Subcutaneous adipose tissue (tissue), 4 donors: Measurements from ENCODE around the gene STK11IP. TPM values are rescaled to one million over a fixed set of nuclear protein-coding genes. Genes with fewer than 3 reads are reported as not detected.

Source experiments
- total RNA-seq, 4 donors: library from RNA; depleted of rRNA; stranded (reverse); fragments of >200 nt; gene quantifications; one replicate each; pipeline ENCODE4 v1.1.0, GENCODE V29; 2016
- TF ChIP-seq, protein P1 (sequence below): fragments of 450-650 bp; IDR thresholded peaks from one replicate; pipeline ENCODE4 v1.5.1; 2016; ENCODE audit warnings: low read depth, mild to moderate bottlenecking, control low read depth, antibody characterized with exemption, moderate library complexity

Gene STK11IP
- total RNA-seq, 4 donors from 2014 or later: 5.4 to 20.5 (median 10.4) TPM

DNA sequence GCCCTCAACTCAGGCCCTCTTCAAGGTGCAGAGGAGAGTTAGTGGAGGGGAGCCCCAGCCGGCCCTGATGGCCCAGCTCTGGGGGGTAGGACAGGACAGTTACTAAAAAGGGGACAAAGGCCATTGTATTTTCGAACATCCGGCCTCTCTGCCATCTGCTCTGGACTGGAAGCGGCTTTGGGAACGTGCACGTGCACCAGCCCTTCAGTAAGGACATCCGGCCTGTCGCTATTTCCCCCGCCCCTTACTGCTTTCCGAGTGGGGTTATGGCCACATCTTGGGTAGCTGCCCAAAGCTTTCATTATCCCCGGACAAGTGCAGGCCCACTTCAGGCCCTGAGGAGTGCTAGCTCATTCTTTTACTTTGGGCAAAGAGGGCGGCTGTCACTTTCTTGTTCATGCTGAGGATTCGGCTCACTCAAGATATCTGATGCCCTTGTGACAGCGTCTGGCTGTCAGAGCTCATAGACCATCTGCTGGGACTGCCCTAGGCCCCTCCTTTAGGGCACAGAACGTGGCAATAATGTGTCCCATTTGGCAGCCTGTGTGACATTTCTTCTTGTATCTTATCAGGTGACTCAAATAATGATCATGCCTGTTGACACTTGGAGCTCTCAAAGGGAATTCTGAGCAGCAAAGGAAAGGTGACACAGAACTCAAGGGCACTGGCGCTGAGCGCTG lies 47.3 kb downstream of the STK11IP start:
- TF ChIP-seq, protein P1, sequence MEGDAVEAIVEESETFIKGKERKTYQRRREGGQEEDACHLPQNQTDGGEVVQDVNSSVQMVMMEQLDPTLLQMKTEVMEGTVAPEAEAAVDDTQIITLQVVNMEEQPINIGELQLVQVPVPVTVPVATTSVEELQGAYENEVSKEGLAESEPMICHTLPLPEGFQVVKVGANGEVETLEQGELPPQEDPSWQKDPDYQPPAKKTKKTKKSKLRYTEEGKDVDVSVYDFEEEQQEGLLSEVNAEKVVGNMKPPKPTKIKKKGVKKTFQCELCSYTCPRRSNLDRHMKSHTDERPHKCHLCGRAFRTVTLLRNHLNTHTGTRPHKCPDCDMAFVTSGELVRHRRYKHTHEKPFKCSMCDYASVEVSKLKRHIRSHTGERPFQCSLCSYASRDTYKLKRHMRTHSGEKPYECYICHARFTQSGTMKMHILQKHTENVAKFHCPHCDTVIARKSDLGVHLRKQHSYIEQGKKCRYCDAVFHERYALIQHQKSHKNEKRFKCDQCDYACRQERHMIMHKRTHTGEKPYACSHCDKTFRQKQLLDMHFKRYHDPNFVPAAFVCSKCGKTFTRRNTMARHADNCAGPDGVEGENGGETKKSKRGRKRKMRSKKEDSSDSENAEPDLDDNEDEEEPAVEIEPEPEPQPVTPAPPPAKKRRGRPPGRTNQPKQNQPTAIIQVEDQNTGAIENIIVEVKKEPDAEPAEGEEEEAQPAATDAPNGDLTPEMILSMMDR: no peak

DNA sequence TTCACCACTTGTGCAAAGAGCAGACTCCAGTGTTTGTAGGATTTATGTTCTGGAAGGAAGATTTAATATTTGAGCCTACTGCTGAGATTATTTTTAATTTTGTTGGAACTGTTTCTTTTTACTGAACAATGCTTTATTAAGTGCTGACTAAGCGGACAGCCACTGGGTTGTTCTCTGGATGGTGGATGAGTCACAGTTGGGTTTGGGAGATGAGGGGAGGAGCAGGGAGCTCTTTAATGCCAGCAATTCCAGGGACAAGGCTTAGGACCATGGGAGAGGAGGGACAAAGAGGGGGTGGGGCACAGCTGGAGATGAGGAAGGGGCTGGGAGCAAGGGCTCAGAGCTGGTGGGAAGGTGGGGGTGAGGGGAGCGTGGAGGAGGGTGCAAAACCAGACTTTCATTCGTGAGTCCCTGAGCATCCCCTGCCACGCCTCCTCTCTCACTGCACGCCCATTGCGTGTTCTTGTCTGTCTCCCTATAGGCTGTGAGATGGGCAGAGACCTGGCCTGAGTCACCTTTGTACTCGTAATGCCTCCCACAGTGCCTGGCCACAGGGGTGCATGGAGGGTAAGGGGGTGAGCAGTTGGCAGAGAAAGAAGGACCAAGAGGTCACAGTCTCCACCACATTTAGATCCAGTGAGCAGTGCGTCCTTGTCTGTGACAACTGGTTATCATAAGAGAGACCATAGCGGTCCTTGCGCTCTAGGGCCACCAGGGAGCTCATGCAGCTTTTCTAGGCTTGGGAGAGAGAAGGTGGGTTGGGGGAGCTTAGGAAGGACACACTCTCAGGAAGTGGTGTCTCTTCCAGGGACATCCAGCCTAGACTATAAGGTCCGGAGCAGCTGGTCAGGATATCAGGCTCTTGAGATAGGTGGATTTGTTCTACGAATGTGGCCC lies 48.2 kb downstream of the STK11IP start:
- TF ChIP-seq, protein P1: no peak

DNA sequence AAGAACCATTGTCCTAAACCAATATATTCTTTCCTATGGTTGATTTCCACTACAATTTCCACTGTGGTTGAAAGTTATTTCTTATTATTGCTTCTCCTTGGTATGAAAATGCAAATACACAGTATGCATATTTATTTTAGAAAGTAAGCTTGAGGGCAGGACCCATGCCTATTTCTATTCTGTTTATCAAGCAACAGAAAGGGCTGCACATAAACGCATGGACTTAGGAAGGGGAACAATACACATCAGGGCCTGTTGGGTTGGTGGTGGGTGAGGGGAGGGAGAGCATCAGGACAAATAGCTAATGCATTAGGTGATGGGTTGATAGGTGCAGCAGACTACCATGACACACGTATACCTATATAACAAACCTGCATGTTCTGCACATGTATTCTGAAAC lies 50.5 kb downstream of the STK11IP start:
- TF ChIP-seq, protein P1: no peak

DNA sequence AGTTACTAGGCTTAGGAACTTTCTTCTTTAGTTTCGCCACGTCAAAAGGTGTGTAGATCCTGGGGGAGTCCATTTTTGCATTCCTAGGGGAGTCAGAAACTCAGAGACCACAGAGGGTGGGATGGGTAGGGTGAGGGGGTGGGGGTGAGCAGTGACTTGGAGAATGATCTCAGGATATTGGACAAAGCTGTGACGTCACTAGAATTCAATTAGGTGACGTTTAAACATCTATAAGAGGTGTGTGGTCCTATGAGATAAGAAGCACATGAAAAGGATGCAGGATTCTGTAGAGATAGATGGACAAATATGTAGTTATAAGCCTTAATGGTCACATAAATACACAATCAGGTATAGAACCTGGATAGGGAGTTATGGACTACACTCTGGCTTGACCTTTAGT lies 51.3 kb downstream of the STK11IP start:
- TF ChIP-seq, protein P1: no peak

DNA sequence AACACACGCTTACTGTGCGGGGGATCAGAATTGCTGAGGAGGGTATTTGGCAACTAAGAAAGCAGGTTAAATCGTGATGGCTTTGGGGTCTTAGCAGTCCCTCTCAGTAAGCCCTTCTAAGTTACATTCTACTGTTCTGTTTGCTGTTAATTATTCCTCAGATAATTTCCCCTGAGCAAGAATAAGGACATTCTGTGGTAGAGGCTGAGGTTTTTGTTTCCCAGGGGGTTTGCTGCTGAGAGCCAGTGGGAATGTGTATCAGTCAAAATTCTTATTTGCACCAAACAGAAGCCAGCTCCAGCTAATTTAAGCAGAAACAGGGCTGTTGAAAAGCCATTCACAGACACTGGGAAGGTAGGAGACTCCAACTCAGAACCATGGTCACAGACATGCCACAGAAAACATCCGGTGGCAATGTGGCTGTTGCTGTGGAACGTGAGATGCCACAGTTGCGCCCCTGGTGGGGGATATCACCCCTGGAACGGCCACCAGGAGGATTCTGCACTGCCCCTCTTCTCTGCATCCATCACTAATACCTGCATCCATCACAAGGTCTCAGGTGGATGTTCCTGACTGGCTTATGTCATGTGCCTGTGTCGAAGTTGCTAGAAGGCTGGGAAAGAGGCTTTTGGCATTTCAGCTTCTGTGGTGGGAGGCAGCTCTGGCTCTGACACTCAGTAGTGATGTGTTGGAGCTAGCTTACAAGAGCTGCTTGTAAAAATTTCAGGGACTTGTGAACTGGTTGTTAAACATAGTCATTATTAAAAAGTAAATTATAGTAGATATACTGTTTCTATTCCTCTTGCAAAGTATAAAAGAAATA lies 53.0 kb downstream of the STK11IP start:
- TF ChIP-seq, protein P1: no peak

DNA sequence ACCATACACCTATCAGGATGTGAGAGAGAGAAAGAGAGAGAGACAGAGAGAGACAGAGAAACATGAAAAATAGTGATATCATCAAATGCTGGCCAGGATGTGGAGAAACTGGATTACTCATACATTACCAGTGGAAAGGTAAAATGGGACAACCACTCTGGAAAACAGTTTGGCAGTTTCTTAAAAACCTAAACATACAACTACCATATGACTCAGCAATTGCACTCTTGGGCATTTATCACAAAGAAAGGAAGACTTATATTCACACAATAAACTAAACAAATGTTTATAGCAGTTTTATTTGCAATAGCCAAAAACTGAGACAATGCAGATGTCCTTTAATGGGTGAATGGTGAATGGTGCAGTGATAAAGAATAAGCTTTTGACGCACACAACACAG lies 58.9 kb downstream of the STK11IP start:
- TF ChIP-seq, protein P1: no peak
